Coronary artery (tissue), 2 donors: ENCODE results near the gene F8A3.

ENCODE experiments used
- DNase-seq: peaks from one replicate; pipeline ENCODE4 v3.0.0-alpha.2; 2017; ENCODE audit warnings: low spot score
- H3K27ac ChIP-seq, 2 donors: fragments of 200-600 bp; sonication (generic); one replicate each; pipeline ENCODE4 v1.5.1; 2016 to 2019
- H3K4me3 ChIP-seq: fragments of 200-600 bp; sonication (generic); 2 replicates; pipeline ENCODE4 v1.5.1; 2016; ENCODE audit warnings: mild to moderate bottlenecking, moderate library complexity
- TF ChIP-seq, protein P1 (sequence below): fragments of 200-600 bp; sonication (generic); IDR thresholded peaks from one replicate; pipeline ENCODE4 v1.5.1; 2019; ENCODE audit warnings: antibody characterized with exemption

Gene F8A3

DNA sequence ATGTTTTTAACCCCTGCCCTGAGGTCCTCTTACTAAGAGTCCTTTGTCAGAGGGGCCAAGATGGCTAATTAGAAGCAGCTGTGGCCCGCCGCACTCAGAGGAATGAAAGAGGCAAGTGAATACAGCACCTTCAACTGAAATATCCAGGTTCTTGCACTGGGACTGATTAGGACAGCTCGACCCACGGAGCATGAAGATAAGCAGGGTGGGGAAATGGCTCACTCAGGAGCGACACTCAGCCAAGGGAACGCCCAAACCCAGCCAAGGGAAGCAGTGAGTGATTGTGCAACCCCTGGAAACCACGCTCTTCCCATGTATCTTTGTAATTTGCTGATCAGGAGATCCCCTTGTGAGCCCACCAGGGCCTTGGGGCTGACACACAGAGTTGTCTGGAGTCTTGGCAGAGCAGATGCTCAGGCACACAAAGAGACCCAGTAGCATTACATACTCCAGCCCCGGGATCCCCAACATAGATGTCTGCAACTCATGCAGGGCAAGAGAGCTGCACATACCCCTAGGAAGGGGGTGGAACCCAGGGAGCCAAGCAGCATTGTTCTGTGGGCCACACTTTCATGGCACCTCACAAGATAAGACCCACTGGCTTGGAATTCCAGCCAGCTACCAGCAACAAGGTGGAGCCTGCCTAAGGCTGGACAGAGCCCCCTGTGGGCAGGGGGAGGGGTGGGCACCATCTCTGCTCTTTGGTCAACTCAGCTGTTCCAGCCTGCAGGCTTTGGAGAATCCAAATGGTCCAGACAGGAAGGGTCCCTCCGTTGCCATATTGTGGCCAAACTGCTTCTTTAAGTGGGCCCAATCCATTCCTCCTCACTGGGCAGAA, 23.3 kb downstream of the F8A3 start:
- no peak overlapping the region for H3K4me3 ChIP-seq
- no peak overlapping the region for H3K27ac ChIP-seq
- TF ChIP-seq, protein P1, sequence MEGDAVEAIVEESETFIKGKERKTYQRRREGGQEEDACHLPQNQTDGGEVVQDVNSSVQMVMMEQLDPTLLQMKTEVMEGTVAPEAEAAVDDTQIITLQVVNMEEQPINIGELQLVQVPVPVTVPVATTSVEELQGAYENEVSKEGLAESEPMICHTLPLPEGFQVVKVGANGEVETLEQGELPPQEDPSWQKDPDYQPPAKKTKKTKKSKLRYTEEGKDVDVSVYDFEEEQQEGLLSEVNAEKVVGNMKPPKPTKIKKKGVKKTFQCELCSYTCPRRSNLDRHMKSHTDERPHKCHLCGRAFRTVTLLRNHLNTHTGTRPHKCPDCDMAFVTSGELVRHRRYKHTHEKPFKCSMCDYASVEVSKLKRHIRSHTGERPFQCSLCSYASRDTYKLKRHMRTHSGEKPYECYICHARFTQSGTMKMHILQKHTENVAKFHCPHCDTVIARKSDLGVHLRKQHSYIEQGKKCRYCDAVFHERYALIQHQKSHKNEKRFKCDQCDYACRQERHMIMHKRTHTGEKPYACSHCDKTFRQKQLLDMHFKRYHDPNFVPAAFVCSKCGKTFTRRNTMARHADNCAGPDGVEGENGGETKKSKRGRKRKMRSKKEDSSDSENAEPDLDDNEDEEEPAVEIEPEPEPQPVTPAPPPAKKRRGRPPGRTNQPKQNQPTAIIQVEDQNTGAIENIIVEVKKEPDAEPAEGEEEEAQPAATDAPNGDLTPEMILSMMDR: no peak
- DNase-seq: no peak

DNA sequence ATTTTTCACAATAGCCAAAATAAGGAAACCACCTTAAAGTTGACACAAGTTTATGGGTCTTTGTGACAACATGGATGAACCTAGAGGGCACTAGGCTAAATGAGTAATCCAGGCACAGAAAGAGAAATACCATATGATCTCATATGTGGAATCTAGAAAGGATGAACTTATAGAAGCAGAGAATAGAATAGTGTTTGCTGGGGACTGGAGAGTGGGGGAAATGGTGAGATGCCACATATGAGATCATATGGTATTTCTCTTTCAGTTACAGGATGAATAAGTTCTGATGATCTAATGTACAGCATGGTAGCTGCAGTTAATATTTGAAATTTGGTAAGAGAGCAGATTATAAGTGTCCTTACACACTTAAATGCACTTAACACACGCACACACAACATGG, 40.7 kb downstream of the F8A3 start:
- no peak overlapping the region for H3K27ac ChIP-seq
- no peak for DNase-seq
- no peak overlapping the region for H3K4me3 ChIP-seq
- TF ChIP-seq, protein P1: no peak
